SK-N-SH (cell line): ENCODE measurements around the gene SSTR1. TPM values are rescaled to one million over a fixed set of nuclear protein-coding genes. Genes with fewer than 3 reads are reported as not detected.

ENCODE experiments used
- CTCF ChIA-PET: fragments of 300-600, 350-600 bp; formaldehyde crosslinking; extraction: SDS; loops from one replicate; lab custom pipeline; 2021; lab: Yijun Ruan, JAX
- POLR2A ChIA-PET: fragments of 350-600 bp; sonication (Branson Sonifier 250); formaldehyde crosslinking; extraction: SDS; loops from one replicate; lab custom pipeline; 2020; ENCODE audit warnings: antibody characterized with exemption, inconsistent platforms; lab: Yijun Ruan, JAX
- DNase-seq: peaks from one replicate; pipeline ENCODE4 v3.0.0; 2012
- H2AFZ ChIP-seq: fragments of 200-600 bp; sonication (generic); 2 replicates; pipeline ENCODE4 v1.8.1; 2016; ENCODE audit warnings: antibody characterized with exemption, mild to moderate bottlenecking, low read depth
- H3F3A ChIP-seq: fragments of 200-600 bp; sonication (generic); replicated peaks from 2 replicates; pipeline ENCODE3; 2016; ENCODE audit warnings: antibody characterized with exemption, mild to moderate bottlenecking; ENCODE audit not compliant: insufficient read depth
- H3K27ac ChIP-seq, 2 experiments: fragments of 200-500 bp in 1 of 2; fragments of 200-600 bp in 1 of 2; sonication (Bioruptor generic) in 1 of 2; sonication (generic), shearing (Covaris generic) in 1 of 2; 2 replicates each; pipeline versions ENCODE4 v1.5.1 to v1.6.1; 2014 to 2016; ENCODE audit warnings: low read depth in 2 of 2, inconsistent platforms in 1 of 2, low read length in 1 of 2, mild to moderate bottlenecking in 1 of 2, mixed read lengths in 1 of 2
- H3K27me3 ChIP-seq: fragments of 200-600 bp; sonication (generic), shearing (Covaris generic); 2 replicates; pipeline ENCODE4 v1.6.1; 2016; ENCODE audit warnings: mixed run types; ENCODE audit not compliant: insufficient read depth
- H3K36me3 ChIP-seq, 2 experiments: fragments of 200-500 bp in 1 of 2; fragments of 200-600 bp in 1 of 2; sonication (Bioruptor generic) in 1 of 2; sonication (generic) in 1 of 2; replicated peaks in 1 of 2; 2 replicates each; pipeline versions ENCODE3 to v1.5.1; 2014 to 2016; ENCODE audit warnings: low read length in 1 of 2, mild to moderate bottlenecking in 1 of 2; ENCODE audit not compliant: insufficient read depth in 2 of 2, control insufficient read depth in 1 of 2
- H3K4me1 ChIP-seq, 2 experiments: fragments of 200-500 bp in 1 of 2; fragments of 200-600 bp in 1 of 2; sonication (Bioruptor generic) in 1 of 2; sonication (generic), shearing (Covaris generic) in 1 of 2; 2 replicates each; pipeline versions ENCODE4 v1.5.1 to v1.6.1; 2014 to 2016; ENCODE audit warnings: low read depth in 1 of 2, low read length in 1 of 2, mixed run types in 1 of 2; ENCODE audit not compliant: insufficient read depth in 2 of 2, control insufficient read depth in 1 of 2
- H3K4me2 ChIP-seq: fragments of 200-600 bp; sonication (generic), shearing (Covaris generic); 2 replicates; pipeline ENCODE4 v1.6.1; 2017; ENCODE audit warnings: mixed run types
- H3K4me3 ChIP-seq, 2 experiments: fragments of 200-500 bp in 1 of 2; fragments of 200-600 bp in 1 of 2; sonication (Bioruptor generic) in 1 of 2; sonication (generic), shearing (Covaris generic) in 1 of 2; 2 replicates each; pipeline versions ENCODE4 v1.5.1 to v1.8.1; 2014 to 2016; ENCODE audit warnings: low read depth in 2 of 2, inconsistent platforms in 1 of 2, low read length in 1 of 2, mild to moderate bottlenecking in 1 of 2, mixed read lengths in 1 of 2, moderate library complexity in 1 of 2
- H3K79me2 ChIP-seq: fragments of 200-600 bp; sonication (generic); 2 replicates; pipeline ENCODE4 v1.8.1; 2017; ENCODE audit warnings: mild to moderate bottlenecking; ENCODE audit not compliant: insufficient read depth
- H3K9ac ChIP-seq: fragments of 200-600 bp; sonication (generic); 2 replicates; pipeline ENCODE4 v1.6.1; 2017; ENCODE audit warnings: mixed run types
- H3K9me2 ChIP-seq: fragments of 200-600 bp; sonication (generic); 2 replicates; pipeline ENCODE4 v1.6.1; 2017; ENCODE audit warnings: mixed run types
- H3K9me3 ChIP-seq: fragments of 200-600 bp; sonication (generic); 2 replicates; pipeline ENCODE4 v1.6.1; 2017; ENCODE audit warnings: mixed run types, mild to moderate bottlenecking, moderate library complexity
- H4K20me1 ChIP-seq: fragments of 200-600 bp; sonication (generic); 2 replicates; pipeline ENCODE4 v1.6.1; 2017; ENCODE audit warnings: mild to moderate bottlenecking, mixed run types; ENCODE audit not compliant: insufficient read depth
- CHD2 ChIP-seq: fragments of 150-350 bp; IDR thresholded peaks from 2 replicates; pipeline ENCODE4 v1.6.1; 2018; ENCODE audit warnings: low read length; ENCODE audit not compliant: partially characterized antibody
- ELF1 ChIP-seq: IDR thresholded peaks from 2 replicates; pipeline ENCODE4 v1.4.0; 2012
- EZH2phosphoT487 ChIP-seq: fragments of 200-600 bp; sonication (generic); IDR thresholded peaks from 2 replicates; pipeline ENCODE4 v1.6.1; 2017; ENCODE audit warnings: low read depth, mixed run types, mild to moderate bottlenecking, antibody characterized with exemption, moderate library complexity, borderline replicate concordance
- FOSL2 ChIP-seq: IDR thresholded peaks from 2 replicates; pipeline ENCODE4 v1.4.0; 2012; ENCODE audit warnings: low read depth, mild to moderate bottlenecking, moderate library complexity, borderline replicate concordance
- FOXJ3 ChIP-seq: sonication (generic); formaldehyde crosslinking; IDR thresholded peaks from 2 replicates; pipeline ENCODE4 v1.5.1; 2020; ENCODE audit warnings: mild to moderate bottlenecking, missing genetic modification reagents
- FOXM1 ChIP-seq: IDR thresholded peaks from 2 replicates; pipeline ENCODE4 v1.4.0; 2012; ENCODE audit warnings: low read depth, mild to moderate bottlenecking
- GABPA ChIP-seq: IDR thresholded peaks from 2 replicates; pipeline ENCODE4 v1.4.0; 2012; ENCODE audit warnings: low read depth, mild to moderate bottlenecking
- GATA2 ChIP-seq: sonication (generic); formaldehyde crosslinking; IDR thresholded peaks from 2 replicates; pipeline ENCODE4 v1.5.0; 2020; ENCODE audit warnings: mild to moderate bottlenecking, missing genetic modification reagents
- JUND ChIP-seq: IDR thresholded peaks from 2 replicates; pipeline ENCODE4 v1.4.0; 2012
- MXI1 ChIP-seq: IDR thresholded peaks from 2 replicates; pipeline ENCODE4 v1.6.1; 2012; ENCODE audit warnings: mild to moderate bottlenecking, low read depth, low read length, improper control_type of control experiment
- NFIC ChIP-seq: IDR thresholded peaks from 2 replicates; pipeline ENCODE4 v1.4.0; 2012; ENCODE audit warnings: borderline replicate concordance
- NRF1 ChIP-seq: IDR thresholded peaks from 2 replicates; pipeline ENCODE4 v1.6.1; 2012; ENCODE audit warnings: low read depth, mild to moderate bottlenecking, low read length
- POLR2AphosphoS5 ChIP-seq: IDR thresholded peaks from 2 replicates; pipeline ENCODE4 v1.6.1; 2012; ENCODE audit warnings: low read depth, low read length
- RAD21 ChIP-seq: IDR thresholded peaks from 2 replicates; pipeline ENCODE4 v1.6.1; 2012; ENCODE audit warnings: mild to moderate bottlenecking, low read length
- RCOR1 ChIP-seq: fragments of 150-350 bp; IDR thresholded peaks from 2 replicates; pipeline ENCODE4 v1.6.1; 2017; ENCODE audit warnings: antibody characterized with exemption, low read length
- RXRA ChIP-seq: IDR thresholded peaks from 2 replicates; pipeline ENCODE4 v1.4.0; 2012; ENCODE audit warnings: low read depth, mild to moderate bottlenecking, borderline replicate concordance
- SIN3A ChIP-seq: IDR thresholded peaks from 2 replicates; pipeline ENCODE4 v1.6.1; 2012; ENCODE audit warnings: low read depth, mild to moderate bottlenecking, low read length, moderate library complexity, borderline replicate concordance
- TAF1 ChIP-seq: IDR thresholded peaks from 2 replicates; pipeline ENCODE4 v1.6.1; 2012; ENCODE audit warnings: low read depth, mild to moderate bottlenecking, low read length, moderate library complexity, borderline replicate concordance
- TCF12 ChIP-seq: IDR thresholded peaks from 2 replicates; pipeline ENCODE4 v1.4.0; 2012
- TEAD4 ChIP-seq: IDR thresholded peaks from 2 replicates; pipeline ENCODE4 v1.4.0; 2012; ENCODE audit warnings: mild to moderate bottlenecking, borderline replicate concordance; ENCODE audit not compliant: insufficient read depth
- YY1 ChIP-seq: IDR thresholded peaks from 2 replicates; pipeline ENCODE4 v1.4.0; 2012; ENCODE audit warnings: low read depth, mild to moderate bottlenecking
- WGBS: methylation state at CpG from one replicate; pipeline ENCODE4 v1.1.6; 2017; ENCODE audit warnings: low lambda C conversion rate; 5-methylcytosine and 5-hydroxymethylcytosine counted together
- polyA plus RNA-seq, 3 experiments: library from polyadenylated mRNA; depleted of rRNA; stranded (reverse); fragments of >200 nt; gene quantifications; 2 replicates each; pipeline ENCODE4 v1.2.3, GENCODE V29; 2012
- TF ChIP-seq, protein P1 (sequence below): IDR thresholded peaks from 2 replicates; pipeline ENCODE4 v1.4.0; 2012; ENCODE audit warnings: low read depth, borderline replicate concordance
- TF ChIP-seq, protein P2 (sequence below): fragments of 200-600 bp; sonication (generic); IDR thresholded peaks from 2 replicates; pipeline ENCODE4 v1.6.1; 2017; ENCODE audit warnings: antibody characterized with exemption, mild to moderate bottlenecking, moderate library complexity
- TF ChIP-seq, protein P3 (sequence below): IDR thresholded peaks from 2 replicates; pipeline ENCODE4; 2012
- TF ChIP-seq, protein P4 (sequence below): fragments of 150-350 bp; IDR thresholded peaks from 2 replicates; pipeline ENCODE4 v1.6.1; 2017; ENCODE audit warnings: antibody characterized with exemption, low read length, low read depth, borderline replicate concordance

Gene SSTR1
- polyA plus RNA-seq, 1 of the 3 experiments (the other 2 are of a cell fraction): 0.08 TPM

DNA sequence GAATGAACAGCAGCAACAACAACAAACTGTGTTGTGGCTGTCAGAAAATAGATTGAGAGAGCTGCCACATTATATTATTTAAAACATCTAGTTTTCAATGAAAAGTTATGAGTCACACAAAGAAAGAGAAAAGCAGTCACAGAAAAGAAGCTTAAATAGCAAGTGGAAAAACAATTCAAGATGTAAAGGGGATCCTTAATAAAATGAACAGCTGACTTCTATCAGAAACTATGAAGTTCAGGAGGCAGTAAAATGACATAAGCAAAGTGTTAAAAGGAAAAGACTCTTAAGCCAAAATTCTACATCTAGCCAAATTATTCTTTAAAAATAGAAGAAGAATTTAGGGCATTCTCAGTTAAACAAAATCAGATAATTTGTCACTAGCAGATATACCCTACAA lies 42.6 kb downstream of the SSTR1 start (continued):
- no peak for TF ChIP-seq NRF1
- TF ChIP-seq JUND: no peak
- no peak for TF ChIP-seq YY1
- no peak for TF ChIP-seq ELF1
- no peak for TF ChIP-seq FOSL2
- TF ChIP-seq FOXJ3: no peak
- no peak for TF ChIP-seq NFIC
- no peak for TF ChIP-seq MXI1
- TF ChIP-seq, protein P1, sequence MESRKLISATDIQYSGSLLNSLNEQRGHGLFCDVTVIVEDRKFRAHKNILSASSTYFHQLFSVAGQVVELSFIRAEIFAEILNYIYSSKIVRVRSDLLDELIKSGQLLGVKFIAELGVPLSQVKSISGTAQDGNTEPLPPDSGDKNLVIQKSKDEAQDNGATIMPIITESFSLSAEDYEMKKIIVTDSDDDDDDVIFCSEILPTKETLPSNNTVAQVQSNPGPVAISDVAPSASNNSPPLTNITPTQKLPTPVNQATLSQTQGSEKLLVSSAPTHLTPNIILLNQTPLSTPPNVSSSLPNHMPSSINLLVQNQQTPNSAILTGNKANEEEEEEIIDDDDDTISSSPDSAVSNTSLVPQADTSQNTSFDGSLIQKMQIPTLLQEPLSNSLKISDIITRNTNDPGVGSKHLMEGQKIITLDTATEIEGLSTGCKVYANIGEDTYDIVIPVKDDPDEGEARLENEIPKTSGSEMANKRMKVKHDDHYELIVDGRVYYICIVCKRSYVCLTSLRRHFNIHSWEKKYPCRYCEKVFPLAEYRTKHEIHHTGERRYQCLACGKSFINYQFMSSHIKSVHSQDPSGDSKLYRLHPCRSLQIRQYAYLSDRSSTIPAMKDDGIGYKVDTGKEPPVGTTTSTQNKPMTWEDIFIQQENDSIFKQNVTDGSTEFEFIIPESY: no peak
- TF ChIP-seq FOXM1: no peak
- TF ChIP-seq, protein P2, sequence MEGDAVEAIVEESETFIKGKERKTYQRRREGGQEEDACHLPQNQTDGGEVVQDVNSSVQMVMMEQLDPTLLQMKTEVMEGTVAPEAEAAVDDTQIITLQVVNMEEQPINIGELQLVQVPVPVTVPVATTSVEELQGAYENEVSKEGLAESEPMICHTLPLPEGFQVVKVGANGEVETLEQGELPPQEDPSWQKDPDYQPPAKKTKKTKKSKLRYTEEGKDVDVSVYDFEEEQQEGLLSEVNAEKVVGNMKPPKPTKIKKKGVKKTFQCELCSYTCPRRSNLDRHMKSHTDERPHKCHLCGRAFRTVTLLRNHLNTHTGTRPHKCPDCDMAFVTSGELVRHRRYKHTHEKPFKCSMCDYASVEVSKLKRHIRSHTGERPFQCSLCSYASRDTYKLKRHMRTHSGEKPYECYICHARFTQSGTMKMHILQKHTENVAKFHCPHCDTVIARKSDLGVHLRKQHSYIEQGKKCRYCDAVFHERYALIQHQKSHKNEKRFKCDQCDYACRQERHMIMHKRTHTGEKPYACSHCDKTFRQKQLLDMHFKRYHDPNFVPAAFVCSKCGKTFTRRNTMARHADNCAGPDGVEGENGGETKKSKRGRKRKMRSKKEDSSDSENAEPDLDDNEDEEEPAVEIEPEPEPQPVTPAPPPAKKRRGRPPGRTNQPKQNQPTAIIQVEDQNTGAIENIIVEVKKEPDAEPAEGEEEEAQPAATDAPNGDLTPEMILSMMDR: no peak
- no peak for TF ChIP-seq CHD2
- TF ChIP-seq TEAD4: no peak

DNA sequence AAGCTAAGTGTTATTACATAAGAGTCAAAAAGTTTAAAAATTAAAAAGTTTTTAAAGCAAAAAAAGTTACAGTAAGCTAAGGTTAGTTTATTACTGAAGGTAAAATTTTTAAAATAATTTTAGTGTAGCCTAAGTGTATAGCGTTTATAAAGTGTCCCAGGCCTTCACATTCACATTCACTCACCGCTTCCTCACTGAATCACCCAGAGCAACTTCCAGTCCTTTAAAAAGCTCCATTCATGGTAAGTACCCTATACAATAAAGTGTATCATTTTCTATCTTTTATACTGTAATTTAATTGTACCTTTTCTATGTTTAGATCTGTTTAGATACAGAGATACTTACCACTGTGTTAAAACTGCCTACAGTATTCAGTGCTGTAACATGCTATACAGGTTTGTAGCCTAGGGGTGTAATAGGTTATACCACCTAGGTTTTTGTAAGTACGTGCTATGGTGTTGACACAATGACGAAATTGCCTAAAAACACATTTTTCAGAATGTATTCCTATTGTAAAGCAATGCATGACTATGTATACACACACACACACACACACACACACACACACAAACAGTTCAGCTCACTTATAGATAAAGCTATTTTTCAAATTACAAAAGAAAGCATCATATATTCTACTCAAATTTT lies 44.5 kb downstream of the SSTR1 start:
- CTCF ChIA-PET: no interaction called here
- TF ChIP-seq YY1 (no peak), RCOR1 (no peak), GABPA (no peak), GATA2 (CRISPR knock-in tag) (no peak), POLR2AphosphoS5 (no peak), SIN3A (no peak), EZH2phosphoT487 (no peak), NRF1 (no peak), TCF12 (no peak), RAD21 (no peak), RXRA (no peak), TAF1 (no peak)
- TF ChIP-seq, protein P2: no peak
- TF ChIP-seq, protein P3, sequence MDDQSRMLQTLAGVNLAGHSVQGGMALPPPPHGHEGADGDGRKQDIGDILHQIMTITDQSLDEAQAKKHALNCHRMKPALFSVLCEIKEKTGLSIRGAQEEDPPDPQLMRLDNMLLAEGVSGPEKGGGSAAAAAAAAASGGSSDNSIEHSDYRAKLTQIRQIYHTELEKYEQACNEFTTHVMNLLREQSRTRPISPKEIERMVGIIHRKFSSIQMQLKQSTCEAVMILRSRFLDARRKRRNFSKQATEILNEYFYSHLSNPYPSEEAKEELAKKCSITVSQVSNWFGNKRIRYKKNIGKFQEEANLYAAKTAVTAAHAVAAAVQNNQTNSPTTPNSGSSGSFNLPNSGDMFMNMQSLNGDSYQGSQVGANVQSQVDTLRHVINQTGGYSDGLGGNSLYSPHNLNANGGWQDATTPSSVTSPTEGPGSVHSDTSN: no peak
- TF ChIP-seq, protein P4, sequence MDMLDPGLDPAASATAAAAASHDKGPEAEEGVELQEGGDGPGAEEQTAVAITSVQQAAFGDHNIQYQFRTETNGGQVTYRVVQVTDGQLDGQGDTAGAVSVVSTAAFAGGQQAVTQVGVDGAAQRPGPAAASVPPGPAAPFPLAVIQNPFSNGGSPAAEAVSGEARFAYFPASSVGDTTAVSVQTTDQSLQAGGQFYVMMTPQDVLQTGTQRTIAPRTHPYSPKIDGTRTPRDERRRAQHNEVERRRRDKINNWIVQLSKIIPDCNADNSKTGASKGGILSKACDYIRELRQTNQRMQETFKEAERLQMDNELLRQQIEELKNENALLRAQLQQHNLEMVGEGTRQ: no peak
- POLR2A ChIA-PET: no interaction called here
- Histone ChIP-seq H3K4me1 (no peaks in the 10 kb centered on the region), H3K9ac (no peak overlapping the region), H3K27ac (no peak overlapping the region), H4K20me1 (no peaks in the 10 kb centered on the region), H3K9me2 (no peaks in the 10 kb centered on the region), H3K4me3 (no peak overlapping the region), H3K4me2 (no peak overlapping the region), H3F3A (no peaks in the 10 kb centered on the region), H3K79me2 (no peaks in the 10 kb centered on the region), H3K9me3 (no peaks in the 10 kb centered on the region), H3K36me3 (no peaks in the 10 kb centered on the region), H3K27me3 (no peaks in the 10 kb centered on the region; the same call in 1 of the 2 replicates), H2AFZ (no peak overlapping the region)
- no peak for DNase-seq
- 22% methylated on average over 4 of the region's 4 CpGs for WGBS
